Activated effector memory CD4-positive, alpha-beta T cell treated with anti-CD3 and anti-CD28 coated beads, Interleukin-2, amount 50 U/mL, for 16 hours (primary cell): ENCODE measurements around the gene GPX4.
A peak's percentile ranks its signal among the peaks of the same experiment; 100 is the strongest.

Experiments
- DNase-seq: peaks from one replicate; pipeline ENCODE4 v3.0.0-alpha.2; 2020

The GPX4 gene

GRCh38 chr19:1069009-1069779, 34.6 kb upstream of the GPX4 start:
- peak; percentile 89 for DNase-seq

GRCh38 chr19:1070576-1070930, 33.2 kb upstream of the GPX4 start:
- no peak for DNase-seq

GRCh38 chr19:1070931-1071791, 32.6 kb upstream of the GPX4 start:
- DNase-seq = no peak

- no peak for DNase-seq
Observed at GRCh38 chr19:1072371-1073015, 31.3 kb upstream of the GPX4 start.

GRCh38 chr19:1073063-1073955, 30.5 kb upstream of the GPX4 start:
- no peak for DNase-seq

GRCh38 chr19:1073956-1074517, 29.8 kb upstream of the GPX4 start:
- no peak for DNase-seq

- DNase-seq = peak; percentile 96
Observed at GRCh38 chr19:1074544-1075283, 29.1 kb upstream of the GPX4 start.

GRCh38 chr19:1076046-1076386, 27.8 kb upstream of the GPX4 start:
- no peak for DNase-seq

GRCh38 chr19:1076951-1077350, 26.8 kb upstream of the GPX4 start:
- peak; percentile 97 for DNase-seq

- DNase-seq = peak; percentile 89
Observed at GRCh38 chr19:1079566-1080111, 24.2 kb upstream of the GPX4 start.

GRCh38 chr19:1080360-1081161, 23.2 kb upstream of the GPX4 start:
- DNase-seq = peak; percentile 64

GRCh38 chr19:1081301-1082164, 22.3 kb upstream of the GPX4 start:
- DNase-seq = no peak

GRCh38 chr19:1082165-1082927, 21.4 kb upstream of the GPX4 start:
- DNase-seq = peak; percentile 92

- no peak for DNase-seq
Observed at GRCh38 chr19:1082928-1083816, 20.6 kb upstream of the GPX4 start.

GRCh38 chr19:1084024-1084868, 19.5 kb upstream of the GPX4 start:
- no peak for DNase-seq

GRCh38 chr19:1085053-1085658, 18.6 kb upstream of the GPX4 start:
- no peak for DNase-seq
